GM20431 (cell line): ENCODE results near the gene OSCP1.

Experiments
- in situ Hi-C: fragments of 300-500 bp; cut with MseI, MboI; formaldehyde crosslinking; loops from one replicate; pipeline ENCODE4 v1.15.0; 2020; ENCODE audit warnings: low sequenced_read_pairs; ENCODE audit not compliant: unreplicated experiment

OSCP1 gene

GRCh38 chr1:36453051-36453450, 2.8 kb upstream of the OSCP1 start:
- in situ Hi-C loops, result no loop called here

- in situ Hi-C loops, result no loop called here
Measured at GRCh38 chr1:36450919-36451305, 661 bp upstream of the OSCP1 start.

GRCh38 chr1:36448530-36449056, 1.7 kb downstream of the OSCP1 start:
- in situ Hi-C loops, result no loop called here

- in situ Hi-C loops, result no loop called here
Measured at GRCh38 chr1:36447450-36447849, 2.8 kb downstream of the OSCP1 start.

GRCh38 chr1:36446746-36447145, 3.5 kb downstream of the OSCP1 start:
- in situ Hi-C loops, result no loop called here

GRCh38 chr1:36446271-36446670, 4.0 kb downstream of the OSCP1 start:
- in situ Hi-C loops, result no loop called here

- in situ Hi-C loops, result no loop called here
Measured at GRCh38 chr1:36443297-36443696, 7.0 kb downstream of the OSCP1 start.

GRCh38 chr1:36442337-36442736, 7.9 kb downstream of the OSCP1 start:
- in situ Hi-C loops, result no loop called here

GRCh38 chr1:36440646-36441045, 9.6 kb downstream of the OSCP1 start:
- in situ Hi-C loops, result no loop called here

GRCh38 chr1:36440044-36440443, 10.2 kb downstream of the OSCP1 start:
- in situ Hi-C loops, result no loop called here

GRCh38 chr1:36438715-36439114, 11.5 kb downstream of the OSCP1 start:
- in situ Hi-C loops, result no loop called here

- in situ Hi-C loops, result no loop called here
Measured at GRCh38 chr1:36436821-36437220, 13.4 kb downstream of the OSCP1 start.

GRCh38 chr1:36433102-36433501, 17.1 kb downstream of the OSCP1 start:
- in situ Hi-C loops, result no loop called here

- in situ Hi-C loops, result no loop called here
Measured at GRCh38 chr1:36432616-36433015, 17.6 kb downstream of the OSCP1 start.

GRCh38 chr1:36425791-36426190, 24.5 kb downstream of the OSCP1 start:
- in situ Hi-C loops, result loop anchor here (10.0 kb wide), 1 partner anchor 81 kb away; no protein-coding TSS in a partner anchor

- in situ Hi-C loops, result loop anchor here (10.0 kb wide), 1 partner anchor 77 kb away; no protein-coding TSS in a partner anchor
Measured at GRCh38 chr1:36421649-36422048, 28.6 kb downstream of the OSCP1 start.

- in situ Hi-C loops, result loop anchor here (10.0 kb wide), 1 partner anchor 76 kb away; no protein-coding TSS in a partner anchor
Measured at GRCh38 chr1:36420836-36421317, 29.4 kb downstream of the OSCP1 start.

GRCh38 chr1:36420409-36420808, 29.8 kb downstream of the OSCP1 start:
- in situ Hi-C loops, result loop anchor here (10.0 kb wide), 1 partner anchor 76 kb away; no protein-coding TSS in a partner anchor

GRCh38 chr1:36419569-36419968, 30.7 kb downstream of the OSCP1 start:
- in situ Hi-C loops, result no loop called here

- in situ Hi-C loops, result no loop called here
Measured at GRCh38 chr1:36419140-36419539, 31.1 kb downstream of the OSCP1 start.

GRCh38 chr1:36417931-36418330, 32.3 kb downstream of the OSCP1 start:
- in situ Hi-C loops, result no loop called here

- in situ Hi-C loops, result no loop called here
Measured at GRCh38 chr1:36415661-36416326, 34.5 kb downstream of the OSCP1 start.
